ENCODE measurements around the gene NUSAP1. TPM values are rescaled to one million over a fixed set of nuclear protein-coding genes. Genes with fewer than 3 reads are reported as not detected.
"Not testable (repeated sequence)": the region's sequence is repeated elsewhere in the genome, so short reads cannot be mapped to it uniquely, and the experiment has no call there.

NUSAP1 gene
- total RNA-seq, 1 donor from 2014 or later, result 15.7 TPM

- Mint-ChIP-seq H3K36me3 (ENCODE audit: low read depth) (peaks cover 5% of the 10 kb centered on the region), H3K4me3 (ENCODE audit: unreplicated experiment) (no peak overlapping the region), H3K27ac (ENCODE audit: unreplicated experiment) (no peak overlapping the region), H3K27me3 (ENCODE audit: low read depth) (no peaks in the 10 kb centered on the region), H3K9me3 (ENCODE audit: low read depth) (no peaks in the 10 kb centered on the region), H3K4me1 (ENCODE audit: low read depth) (peaks cover under 1% of the 10 kb centered on the region)
- no peak for DNase-seq (ENCODE audit: low spot score)
- no peak for TF ChIP-seq CTCF (IDR thresholded peaks at IDR 0.05)
These were observed 40.2 kb upstream of the NUSAP1 start for GRCh38 chr15:41292521-41292920.

GRCh38 chr15:41301139-41301538 lies 31.5 kb upstream of the NUSAP1 start:
- not testable (repeated sequence) for H3K27ac Mint-ChIP-seq (ENCODE audit: unreplicated experiment); H3K27me3 Mint-ChIP-seq (ENCODE audit: low read depth); DNase-seq (ENCODE audit: low spot score); H3K36me3 Mint-ChIP-seq (ENCODE audit: low read depth); H3K4me1 Mint-ChIP-seq (ENCODE audit: low read depth); H3K9me3 Mint-ChIP-seq (ENCODE audit: low read depth); H3K4me3 Mint-ChIP-seq (ENCODE audit: unreplicated experiment)

- Mint-ChIP-seq H3K4me3 (ENCODE audit: unreplicated experiment) (no peak overlapping the region), H3K36me3 (ENCODE audit: low read depth) (peaks cover 7% of the 10 kb centered on the region), H3K4me1 (ENCODE audit: low read depth) (no peaks in the 10 kb centered on the region), H3K9me3 (ENCODE audit: low read depth) (no peaks in the 10 kb centered on the region), H3K27ac (ENCODE audit: unreplicated experiment) (no peak overlapping the region), H3K27me3 (ENCODE audit: low read depth) (no peaks in the 10 kb centered on the region)
- no peak for DNase-seq (ENCODE audit: low spot score)
- TF ChIP-seq CTCF (IDR thresholded peaks at IDR 0.05), result no peak
These were observed 31.1 kb upstream of the NUSAP1 start for GRCh38 chr15:41301587-41301986.

- TF ChIP-seq CTCF (IDR thresholded peaks at IDR 0.05), result no peak
- Mint-ChIP-seq H3K4me3 (ENCODE audit: unreplicated experiment) (no peak overlapping the region), H3K4me1 (ENCODE audit: low read depth) (no peaks in the 10 kb centered on the region), H3K36me3 (ENCODE audit: low read depth) (peaks cover 1% of the 10 kb centered on the region), H3K27ac (ENCODE audit: unreplicated experiment) (no peak overlapping the region), H3K9me3 (ENCODE audit: low read depth) (no peaks in the 10 kb centered on the region), H3K27me3 (ENCODE audit: low read depth) (no peaks in the 10 kb centered on the region)
- no peak for DNase-seq (ENCODE audit: low spot score)
These were observed 28.4 kb upstream of the NUSAP1 start for GRCh38 chr15:41304149-41304770.

- no peak for DNase-seq (ENCODE audit: low spot score)
- Mint-ChIP-seq H3K27ac (ENCODE audit: unreplicated experiment) (no peak overlapping the region), H3K36me3 (ENCODE audit: low read depth) (no peaks in the 10 kb centered on the region), H3K27me3 (ENCODE audit: low read depth) (no peaks in the 10 kb centered on the region), H3K4me3 (ENCODE audit: unreplicated experiment) (no peak overlapping the region), H3K4me1 (ENCODE audit: low read depth) (no peaks in the 10 kb centered on the region), H3K9me3 (ENCODE audit: low read depth) (no peaks in the 10 kb centered on the region)
- TF ChIP-seq CTCF (IDR thresholded peaks at IDR 0.05), result no peak
These were observed 25.0 kb upstream of the NUSAP1 start for GRCh38 chr15:41307679-41308078.

GRCh38 chr15:41309226-41309905 lies 23.3 kb upstream of the NUSAP1 start:
- H3K9me3 Mint-ChIP-seq (ENCODE audit: low read depth), result no peaks in the 10 kb centered on the region
- H3K36me3 Mint-ChIP-seq (ENCODE audit: low read depth), result no peaks in the 10 kb centered on the region
- no peak overlapping the region for H3K27ac Mint-ChIP-seq (ENCODE audit: unreplicated experiment)
- DNase-seq (ENCODE audit: low spot score), result no peak
- H3K27me3 Mint-ChIP-seq (ENCODE audit: low read depth), result no peaks in the 10 kb centered on the region
- no peak for TF ChIP-seq CTCF (IDR thresholded peaks at IDR 0.05)
- H3K4me1 Mint-ChIP-seq (ENCODE audit: low read depth), result no peaks in the 10 kb centered on the region
- no peak overlapping the region for H3K4me3 Mint-ChIP-seq (ENCODE audit: unreplicated experiment)

GRCh38 chr15:41320805-41321330 lies 11.8 kb upstream of the NUSAP1 start:
- H3K27ac Mint-ChIP-seq (ENCODE audit: unreplicated experiment); H3K36me3 Mint-ChIP-seq (ENCODE audit: low read depth); H3K4me3 Mint-ChIP-seq (ENCODE audit: unreplicated experiment); DNase-seq (ENCODE audit: low spot score); H3K27me3 Mint-ChIP-seq (ENCODE audit: low read depth); H3K4me1 Mint-ChIP-seq (ENCODE audit: low read depth); H3K9me3 Mint-ChIP-seq (ENCODE audit: low read depth): not testable (repeated sequence)
